ENCODE measurements around the gene ASB16.

Gene ASB16

DNA sequence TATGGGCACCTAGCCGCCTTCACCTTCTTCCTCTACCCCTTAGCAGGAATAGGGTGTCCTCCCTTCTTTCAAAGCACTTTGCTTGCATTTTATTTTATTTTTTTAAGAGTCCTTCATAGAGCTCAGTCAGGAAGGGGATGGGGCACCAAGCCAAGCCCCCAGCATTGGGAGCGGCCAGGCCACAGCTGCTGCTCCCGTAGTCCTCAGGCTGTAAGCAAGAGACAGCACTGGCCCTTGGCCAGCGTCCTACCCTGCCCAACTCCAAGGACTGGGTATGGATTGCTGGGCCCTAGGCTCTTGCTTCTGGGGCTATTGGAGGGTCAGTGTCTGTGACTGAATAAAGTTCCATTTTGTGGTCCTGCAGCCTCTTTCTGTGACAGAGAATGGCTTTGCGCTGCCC, 20.9 kb downstream of the ASB16 start:
- peaks cover 30 to 42% of the 10 kb centered on the region in 2 donors for H3K36me3 ChIP-seq (ENCODE audit: control insufficient read depth in 2 of 2, insufficient read depth in 2 of 2, low read length in 2 of 2)

DNA sequence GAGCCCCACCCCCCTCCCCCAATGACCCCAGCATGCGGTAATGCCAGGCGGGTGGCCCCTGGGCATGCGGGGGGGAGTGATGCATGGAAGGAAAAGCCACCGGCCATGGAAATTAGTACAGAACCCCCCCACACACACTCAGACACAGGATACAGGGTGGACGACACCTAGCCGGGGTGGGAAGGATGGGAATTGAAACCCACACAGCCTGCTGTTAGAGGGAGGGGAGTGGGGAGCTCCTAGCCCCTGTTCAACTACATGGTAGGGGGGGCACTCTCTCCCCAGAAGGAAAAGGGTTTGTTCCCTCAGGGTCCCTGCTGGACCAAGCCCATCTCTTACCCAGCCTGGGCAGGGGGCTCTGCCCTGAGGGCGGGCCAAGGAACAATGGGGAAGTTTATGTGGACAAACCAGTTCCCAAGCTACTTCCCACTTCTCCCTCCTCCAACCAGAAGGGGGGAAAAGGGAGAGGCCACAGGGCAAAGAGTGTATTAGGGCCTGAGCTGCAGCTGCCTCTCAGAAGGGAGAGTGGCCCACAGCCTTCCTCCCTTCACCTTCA, 21.5 kb downstream of the ASB16 start:
- Histone ChIP-seq H3K4me1 (ENCODE audit: control insufficient read depth, insufficient read depth, low read length) (peaks cover 15% of the 10 kb centered on the region), H3K27ac (ENCODE audit: low read length) (no peak overlapping the region), H3K9ac (ENCODE audit: low read length in 2 of 2) (peak overlapping the region in 1 of 2 donors; percentile 47), H3K9me3 (ENCODE audit: control insufficient read depth in 2 of 2, low read length in 2 of 2) (no peaks in the 10 kb centered on the region), H3K4me3 (ENCODE audit: low read length in 2 of 2) (no peak overlapping the region), H3K36me3 (ENCODE audit: control insufficient read depth in 2 of 2, insufficient read depth in 2 of 2, low read length in 2 of 2) (peaks cover 33 to 43% of the 10 kb centered on the region in 2 donors), H3K27me3 (ENCODE audit: control insufficient read depth in 1 of 2, insufficient read depth in 2 of 2, low read length in 2 of 2) (no peaks in the 10 kb centered on the region)

More for the DNA sequence above, 20.9 kb downstream of the ASB16 start:
- Histone ChIP-seq H3K27ac (ENCODE audit: low read length) (no peak overlapping the region), H3K4me3 (ENCODE audit: low read length in 2 of 2) (no peak overlapping the region), H3K4me1 (ENCODE audit: control insufficient read depth, insufficient read depth, low read length) (peaks cover 11% of the 10 kb centered on the region), H3K27me3 (ENCODE audit: control insufficient read depth in 1 of 2, insufficient read depth in 2 of 2, low read length in 2 of 2) (no peaks in the 10 kb centered on the region), H3K9ac (ENCODE audit: low read length in 2 of 2) (no peak overlapping the region), H3K9me3 (ENCODE audit: control insufficient read depth in 2 of 2, low read length in 2 of 2) (no peaks in the 10 kb centered on the region)

DNA sequence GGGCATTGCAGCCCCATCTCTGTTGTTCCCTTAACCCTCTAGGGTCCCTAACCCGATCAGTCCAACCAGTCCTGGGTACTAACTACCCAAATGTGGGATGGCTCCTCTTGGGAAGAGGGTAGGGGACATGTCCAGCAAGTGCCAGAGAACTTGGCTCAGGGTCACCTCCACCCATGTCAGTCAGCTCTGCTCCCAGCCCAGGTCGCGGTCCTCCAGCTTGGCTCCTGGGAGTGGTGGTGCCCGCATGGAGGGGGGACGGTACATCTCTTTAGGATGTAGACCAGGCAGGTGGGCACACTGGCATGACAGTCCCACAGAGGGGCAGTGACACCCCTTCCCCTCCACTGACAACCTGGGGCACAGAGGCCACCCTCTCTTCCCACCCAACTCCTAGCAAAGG, 22.2 kb downstream of the ASB16 start:
- Histone ChIP-seq H3K9me3 (ENCODE audit: control insufficient read depth in 2 of 2, low read length in 2 of 2) (no peaks in the 10 kb centered on the region), H3K36me3 (ENCODE audit: control insufficient read depth in 2 of 2, insufficient read depth in 2 of 2, low read length in 2 of 2) (peaks cover 38 to 46% of the 10 kb centered on the region in 2 donors), H3K27ac (ENCODE audit: low read length) (no peak overlapping the region), H3K27me3 (ENCODE audit: control insufficient read depth in 1 of 2, insufficient read depth in 2 of 2, low read length in 2 of 2) (no peaks in the 10 kb centered on the region), H3K9ac (ENCODE audit: low read length in 2 of 2) (peak overlapping the region in 1 of 2 donors; percentile 47), H3K4me3 (ENCODE audit: low read length in 2 of 2) (no peak overlapping the region), H3K4me1 (ENCODE audit: control insufficient read depth, insufficient read depth, low read length) (peaks cover 20% of the 10 kb centered on the region)

- peaks cover 20% of the 10 kb centered on the region for H3K4me1 ChIP-seq (ENCODE audit: control insufficient read depth, insufficient read depth, low read length)
- H3K27me3 ChIP-seq (ENCODE audit: control insufficient read depth in 1 of 2, insufficient read depth in 2 of 2, low read length in 2 of 2): no peaks in the 10 kb centered on the region
- H3K36me3 ChIP-seq (ENCODE audit: control insufficient read depth in 2 of 2, insufficient read depth in 2 of 2, low read length in 2 of 2): peaks cover 38 to 46% of the 10 kb centered on the region in 2 donors
- H3K4me3 ChIP-seq (ENCODE audit: low read length in 2 of 2): no peak overlapping the region
- no peaks in the 10 kb centered on the region for H3K9me3 ChIP-seq (ENCODE audit: control insufficient read depth in 2 of 2, low read length in 2 of 2)
- no peak overlapping the region for H3K9ac ChIP-seq (ENCODE audit: low read length in 2 of 2)
- no peak overlapping the region for H3K27ac ChIP-seq (ENCODE audit: low read length)
Measured at GRCh38 chr17:44193326-44194084, 23.0 kb downstream of the ASB16 start.

DNA sequence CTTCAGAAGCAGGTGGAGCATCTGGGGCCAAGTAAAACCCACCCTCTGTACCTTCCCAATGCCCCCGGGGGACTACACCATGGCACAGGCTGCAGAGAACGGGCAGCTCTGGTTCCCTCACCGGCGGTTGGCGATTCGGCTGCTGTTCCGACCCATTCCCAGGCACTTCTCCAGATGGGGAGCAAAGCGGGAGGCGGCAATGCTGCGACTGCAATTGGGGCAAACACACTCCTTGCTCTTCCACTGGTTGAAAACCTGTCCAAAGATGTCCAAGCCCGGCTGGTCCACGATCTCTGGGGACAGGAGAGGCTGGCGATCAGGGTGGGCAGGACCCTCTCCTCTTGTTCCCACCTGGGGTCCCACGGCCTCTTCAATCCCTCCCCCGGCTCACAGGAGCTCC, 26.6 kb downstream of the ASB16 start:
- Histone ChIP-seq H3K9ac (ENCODE audit: low read length in 2 of 2) (peak overlapping the region in 1 of 2 donors; percentile 13), H3K27ac (ENCODE audit: low read length) (no peak overlapping the region), H3K27me3 (ENCODE audit: control insufficient read depth in 1 of 2, insufficient read depth in 2 of 2, low read length in 2 of 2) (no peaks in the 10 kb centered on the region), H3K36me3 (ENCODE audit: control insufficient read depth in 2 of 2, insufficient read depth in 2 of 2, low read length in 2 of 2) (peaks cover 26 to 28% of the 10 kb centered on the region in 2 donors), H3K9me3 (ENCODE audit: control insufficient read depth in 2 of 2, low read length in 2 of 2) (no peaks in the 10 kb centered on the region), H3K4me3 (ENCODE audit: low read length in 2 of 2) (no peak overlapping the region), H3K4me1 (ENCODE audit: control insufficient read depth, insufficient read depth, low read length) (peaks cover 28% of the 10 kb centered on the region)

DNA sequence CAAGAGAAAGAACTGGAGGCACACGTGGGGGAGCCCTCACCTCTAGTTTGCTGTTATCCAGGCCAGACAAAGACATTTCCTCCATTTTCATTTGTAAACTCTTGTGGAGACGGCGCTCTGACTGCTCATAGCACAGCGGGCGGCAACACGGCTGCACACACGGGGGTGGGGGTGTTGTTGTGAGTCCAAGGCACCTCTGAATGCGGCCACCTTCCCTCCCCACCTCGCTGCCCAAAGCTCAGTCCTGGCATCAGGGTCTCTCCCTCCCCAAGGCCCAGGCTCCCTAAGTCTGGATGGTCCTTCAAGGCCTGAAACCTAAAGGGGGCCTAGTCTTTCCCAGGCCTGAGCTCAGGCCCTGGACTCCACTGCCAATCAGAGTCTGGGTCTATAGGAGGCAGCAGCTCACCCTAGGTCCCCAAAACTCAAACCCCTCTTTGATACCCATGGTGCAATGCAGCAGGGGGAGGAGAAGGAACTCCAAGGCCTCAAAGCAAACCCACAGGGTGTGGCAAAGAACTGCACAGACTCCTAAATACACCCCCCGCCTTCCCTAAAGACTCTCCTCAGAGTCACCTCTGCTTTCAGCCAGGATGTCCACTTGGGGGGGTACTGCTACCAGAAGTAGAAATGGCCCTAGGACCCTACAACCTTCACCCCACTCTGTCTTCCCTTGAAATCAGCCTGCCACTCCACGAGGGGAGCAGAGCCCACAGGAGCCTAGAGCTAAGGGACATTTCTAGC, 27.6 kb downstream of the ASB16 start:
- Histone ChIP-seq H3K27ac (ENCODE audit: low read length) (peak overlapping the region; percentile 82), H3K4me3 (ENCODE audit: low read length in 2 of 2) (peak overlapping the region; percentile 63 to 77), H3K27me3 (ENCODE audit: control insufficient read depth in 1 of 2, insufficient read depth in 2 of 2, low read length in 2 of 2) (no peaks in the 10 kb centered on the region)

GRCh38 chr17:44198721-44199552, 28.4 kb downstream of the ASB16 start:
- peaks cover 21 to 22% of the 10 kb centered on the region in 2 donors for H3K36me3 ChIP-seq (ENCODE audit: control insufficient read depth in 2 of 2, insufficient read depth in 2 of 2, low read length in 2 of 2)
- H3K9ac ChIP-seq (ENCODE audit: low read length in 2 of 2): peak overlapping the region; percentile 74 to 82

More for the DNA sequence above, 27.6 kb downstream of the ASB16 start:
- Histone ChIP-seq H3K4me1 (ENCODE audit: control insufficient read depth, insufficient read depth, low read length) (peaks cover 28% of the 10 kb centered on the region), H3K9me3 (ENCODE audit: control insufficient read depth in 2 of 2, low read length in 2 of 2) (no peaks in the 10 kb centered on the region), H3K36me3 (ENCODE audit: control insufficient read depth in 2 of 2, insufficient read depth in 2 of 2, low read length in 2 of 2) (peaks cover 26% of the 10 kb centered on the region in 2 donors), H3K9ac (ENCODE audit: low read length in 2 of 2) (peak overlapping the region; percentile 74 to 82)

GRCh38 chr17:44199553-44200477, 29.3 kb downstream of the ASB16 start, which contains the start of gene ATXN7L3:
TSS of gene ATXN7L3 (minus strand) at chr17:44199884. CDS start at chr17:44198070, 1,814 bp downstream.
- peaks cover 28% of the 10 kb centered on the region for H3K4me1 ChIP-seq (ENCODE audit: control insufficient read depth, insufficient read depth, low read length)
- no peaks in the 10 kb centered on the region for H3K27me3 ChIP-seq (ENCODE audit: control insufficient read depth in 1 of 2, insufficient read depth in 2 of 2, low read length in 2 of 2)
- H3K9ac ChIP-seq (ENCODE audit: low read length in 2 of 2): peak within 1 kb of the TSS; percentile 81 to 89
- peak within 1 kb of the TSS; percentile 68 to 84 for H3K4me3 ChIP-seq (ENCODE audit: low read length in 2 of 2)
- no peaks in the 10 kb centered on the region for H3K9me3 ChIP-seq (ENCODE audit: control insufficient read depth in 2 of 2, low read length in 2 of 2)
- H3K27ac ChIP-seq (ENCODE audit: low read length): peak within 1 kb of the TSS; percentile 83
- H3K36me3 ChIP-seq (ENCODE audit: control insufficient read depth in 2 of 2, insufficient read depth in 2 of 2, low read length in 2 of 2): peaks cover 13 to 14% of the 10 kb centered on the region in 2 donors

More at GRCh38 chr17:44198721-44199552, 28.4 kb downstream of the ASB16 start:
- peaks cover 28% of the 10 kb centered on the region for H3K4me1 ChIP-seq (ENCODE audit: control insufficient read depth, insufficient read depth, low read length)
- no peaks in the 10 kb centered on the region for H3K27me3 ChIP-seq (ENCODE audit: control insufficient read depth in 1 of 2, insufficient read depth in 2 of 2, low read length in 2 of 2)
- no peaks in the 10 kb centered on the region for H3K9me3 ChIP-seq (ENCODE audit: control insufficient read depth in 2 of 2, low read length in 2 of 2)
- H3K27ac ChIP-seq (ENCODE audit: low read length): peak overlapping the region; percentile 82
- H3K4me3 ChIP-seq (ENCODE audit: low read length in 2 of 2): peak overlapping the region; percentile 63 to 77

- Histone ChIP-seq H3K9me3 (ENCODE audit: control insufficient read depth in 2 of 2, low read length in 2 of 2) (no peaks in the 10 kb centered on the region), H3K36me3 (ENCODE audit: control insufficient read depth in 2 of 2, insufficient read depth in 2 of 2, low read length in 2 of 2) (peaks cover 5 to 8% of the 10 kb centered on the region in 2 donors), H3K27ac (ENCODE audit: low read length) (peak overlapping the region; percentile 83), H3K27me3 (ENCODE audit: control insufficient read depth in 1 of 2, insufficient read depth in 2 of 2, low read length in 2 of 2) (no peaks in the 10 kb centered on the region), H3K4me1 (ENCODE audit: control insufficient read depth, insufficient read depth, low read length) (peaks cover 28% of the 10 kb centered on the region), H3K9ac (ENCODE audit: low read length in 2 of 2) (peak overlapping the region; percentile 81 to 89), H3K4me3 (ENCODE audit: low read length in 2 of 2) (peak overlapping the region; percentile 68 to 84)
Measured at GRCh38 chr17:44200478-44201155, 30.1 kb downstream of the ASB16 start.

All from stomach smooth muscle (tissue), 2 donors.